Neutrophil (primary cell): ENCODE measurements around the gene PWWP2A.
A peak's percentile ranks its signal among the peaks of the same experiment; 100 is the strongest.

ENCODE experiments used
- H3K27ac ChIP-seq: fragments of 200-600 bp; sonication (generic); 2 replicates; pipeline ENCODE4 v1.5.1; 2016; ENCODE audit warnings: mild to moderate bottlenecking, moderate library complexity
- H3K27me3 ChIP-seq: fragments of 200-600 bp; sonication (generic); 2 replicates; pipeline ENCODE4 v1.6.0; 2016; ENCODE audit warnings: mild to moderate bottlenecking
- H3K36me3 ChIP-seq: fragments of 200-600 bp; sonication (generic); 2 replicates; pipeline ENCODE4 v1.5.1; 2017
- H3K4me1 ChIP-seq, 2 experiments: fragments of 200-600 bp in 1 of 2; sonication (generic) in 1 of 2; 1 replicate in 1 of 2; 2 replicates in 1 of 2; pipeline versions ENCODE4 v1.5.1 to v1.6.1; 2013 to 2016; ENCODE audit warnings: low read depth in 1 of 2, low read length in 1 of 2, mild to moderate bottlenecking in 1 of 2, moderate library complexity in 1 of 2; ENCODE audit not compliant: control insufficient read depth in 1 of 2, insufficient read depth in 1 of 2
- H3K4me3 ChIP-seq, 2 experiments: fragments of 200-600 bp in 1 of 2; sonication (generic) in 1 of 2; 1 replicate in 1 of 2; 2 replicates in 1 of 2; pipeline ENCODE4 v1.5.1; 2013 to 2016; ENCODE audit warnings: low read depth in 1 of 2, low read length in 1 of 2, mild to moderate bottlenecking in 1 of 2, moderate library complexity in 1 of 2
- H3K9me3 ChIP-seq: fragments of 200-600 bp; sonication (generic); 2 replicates; pipeline ENCODE4 v1.5.1; 2016
- TF ChIP-seq, protein P1 (sequence below): fragments of 200-600 bp; sonication (generic); IDR thresholded peaks from 2 replicates; pipeline ENCODE4 v1.5.1; 2016; ENCODE audit warnings: antibody characterized with exemption

Gene PWWP2A

DNA sequence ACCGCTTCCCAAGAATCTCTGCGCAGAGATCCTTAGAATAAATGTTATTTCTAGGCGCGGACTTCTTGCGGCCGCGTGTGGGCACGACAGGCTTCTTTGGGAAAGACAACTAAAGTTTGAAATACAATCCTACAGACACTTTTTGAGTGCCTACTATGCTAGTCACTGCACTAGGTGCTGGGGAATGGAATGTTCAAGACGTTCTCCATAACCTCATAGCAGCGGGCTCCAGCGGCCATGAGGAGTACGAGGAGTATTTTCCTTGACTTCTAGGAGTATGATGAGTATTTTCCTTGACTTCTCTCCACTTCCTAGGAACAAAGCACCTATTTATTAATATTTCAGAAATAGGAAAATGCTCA, 636 bp upstream of the PWWP2A start:
- peaks cover 28% of the 10 kb centered on the region for H3K36me3 ChIP-seq
- H3K4me3 ChIP-seq = peak overlapping the region; percentile 95 to 97
- H3K9me3 ChIP-seq = no peaks in the 10 kb centered on the region
- peaks cover 21% of the 10 kb centered on the region for H3K27me3 ChIP-seq
- H3K4me1 ChIP-seq = peaks cover 18 to 20% of the 10 kb centered on the region in 2 experiments
- TF ChIP-seq, protein P1, sequence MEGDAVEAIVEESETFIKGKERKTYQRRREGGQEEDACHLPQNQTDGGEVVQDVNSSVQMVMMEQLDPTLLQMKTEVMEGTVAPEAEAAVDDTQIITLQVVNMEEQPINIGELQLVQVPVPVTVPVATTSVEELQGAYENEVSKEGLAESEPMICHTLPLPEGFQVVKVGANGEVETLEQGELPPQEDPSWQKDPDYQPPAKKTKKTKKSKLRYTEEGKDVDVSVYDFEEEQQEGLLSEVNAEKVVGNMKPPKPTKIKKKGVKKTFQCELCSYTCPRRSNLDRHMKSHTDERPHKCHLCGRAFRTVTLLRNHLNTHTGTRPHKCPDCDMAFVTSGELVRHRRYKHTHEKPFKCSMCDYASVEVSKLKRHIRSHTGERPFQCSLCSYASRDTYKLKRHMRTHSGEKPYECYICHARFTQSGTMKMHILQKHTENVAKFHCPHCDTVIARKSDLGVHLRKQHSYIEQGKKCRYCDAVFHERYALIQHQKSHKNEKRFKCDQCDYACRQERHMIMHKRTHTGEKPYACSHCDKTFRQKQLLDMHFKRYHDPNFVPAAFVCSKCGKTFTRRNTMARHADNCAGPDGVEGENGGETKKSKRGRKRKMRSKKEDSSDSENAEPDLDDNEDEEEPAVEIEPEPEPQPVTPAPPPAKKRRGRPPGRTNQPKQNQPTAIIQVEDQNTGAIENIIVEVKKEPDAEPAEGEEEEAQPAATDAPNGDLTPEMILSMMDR = peak; percentile 14
- H3K27ac ChIP-seq = peak overlapping the region; percentile 97

DNA sequence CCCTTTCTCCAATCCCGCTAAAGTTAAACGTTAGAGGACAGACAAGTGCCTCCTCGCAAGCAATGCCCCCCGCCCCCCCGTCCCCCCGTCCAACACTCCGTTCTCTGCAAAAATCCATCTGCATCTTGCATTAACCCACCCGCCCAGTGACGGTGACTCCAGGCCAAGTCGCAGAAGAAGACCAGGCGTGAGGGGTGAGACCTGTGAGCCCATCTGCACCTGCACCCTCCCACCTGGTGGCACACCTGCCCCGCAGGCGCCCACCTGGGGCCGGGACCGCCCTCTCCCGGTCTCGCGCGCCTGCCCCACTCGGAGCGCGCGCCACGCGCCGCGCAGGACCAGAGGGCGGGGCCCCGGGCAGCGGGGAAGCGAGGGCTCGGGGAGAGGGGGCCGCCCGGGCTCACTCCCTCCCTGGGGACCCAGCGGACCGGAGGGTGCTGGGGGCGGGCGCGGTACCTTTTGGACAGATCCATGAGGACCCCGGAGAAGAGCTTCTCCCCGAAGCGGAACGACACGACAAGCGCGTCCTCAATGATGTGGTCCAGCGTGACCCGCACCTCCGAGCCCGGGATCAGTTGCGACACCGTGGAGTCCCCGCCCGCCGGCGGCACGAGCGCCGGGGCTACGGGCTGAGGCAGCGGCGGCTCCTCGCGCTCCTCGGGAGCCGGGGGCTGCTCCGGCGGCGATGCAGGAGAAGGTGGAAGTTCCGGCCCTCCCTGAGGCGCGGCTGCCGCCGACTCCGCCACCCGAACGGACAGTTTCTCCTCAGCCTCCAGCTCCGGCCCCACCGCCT, 705 bp downstream of the PWWP2A start:
- H3K9me3 ChIP-seq = no peaks in the 10 kb centered on the region
- peaks cover 18 to 20% of the 10 kb centered on the region in 2 experiments for H3K4me1 ChIP-seq
- peaks cover 38% of the 10 kb centered on the region for H3K36me3 ChIP-seq
- peak overlapping the region; percentile 95 to 97 for H3K4me3 ChIP-seq
- peak overlapping the region; percentile 97 for H3K27ac ChIP-seq
- TF ChIP-seq, protein P1 = peak; percentile 5
- peaks cover 19% of the 10 kb centered on the region for H3K27me3 ChIP-seq

DNA sequence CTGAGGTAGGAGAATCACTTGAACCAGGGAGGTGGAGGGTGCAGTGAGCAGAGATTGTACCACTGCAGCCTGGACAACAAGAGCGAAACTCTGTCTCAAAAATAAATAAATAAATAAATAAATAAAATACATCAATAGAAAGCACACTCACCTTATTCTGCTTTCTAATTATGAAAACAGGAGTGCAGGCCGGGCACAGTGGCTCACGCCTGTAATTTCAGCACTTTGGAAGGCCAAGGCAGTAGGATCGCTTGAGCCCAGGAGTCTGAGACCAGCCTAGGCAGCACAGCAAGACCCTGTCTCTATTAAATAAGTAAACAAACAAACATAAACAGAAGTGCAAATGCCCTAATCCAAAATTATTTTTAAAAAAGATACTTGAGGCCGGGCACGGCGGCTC, 2.3 kb downstream of the PWWP2A start:
- no peak overlapping the region for H3K4me3 ChIP-seq
- peaks cover 7% of the 10 kb centered on the region for H3K27me3 ChIP-seq
- no peak overlapping the region for H3K27ac ChIP-seq
- H3K9me3 ChIP-seq = no peaks in the 10 kb centered on the region
- peaks cover 53% of the 10 kb centered on the region for H3K36me3 ChIP-seq
- peaks cover 18 to 20% of the 10 kb centered on the region in 2 experiments for H3K4me1 ChIP-seq
- TF ChIP-seq, protein P1 = no peak

DNA sequence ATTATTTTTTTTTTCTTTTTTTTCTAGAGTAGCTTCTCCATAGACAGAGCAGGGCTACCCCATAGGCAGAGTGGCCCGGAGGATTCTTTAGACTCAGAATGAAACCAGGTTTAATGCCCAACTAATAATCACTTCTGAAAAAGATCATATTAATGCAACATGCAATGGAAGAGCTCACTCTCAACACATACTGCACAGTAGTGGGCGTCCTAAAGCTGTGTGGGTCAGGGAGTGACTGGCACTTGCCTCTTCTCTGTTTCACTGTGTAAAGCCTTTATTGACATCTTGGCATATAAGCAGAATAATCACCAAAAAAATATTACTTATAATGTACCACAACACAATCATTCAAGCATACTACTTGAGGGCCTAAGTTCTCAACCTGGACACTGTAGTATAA, 11.1 kb downstream of the PWWP2A start:
- H3K9me3 ChIP-seq = no peaks in the 10 kb centered on the region
- H3K27ac ChIP-seq = no peak overlapping the region
- no peak overlapping the region for H3K4me3 ChIP-seq
- TF ChIP-seq, protein P1 = no peak
- peaks cover 11 to 14% of the 10 kb centered on the region in 2 experiments for H3K4me1 ChIP-seq
- peaks cover 30% of the 10 kb centered on the region for H3K36me3 ChIP-seq
- H3K27me3 ChIP-seq = no peaks in the 10 kb centered on the region

DNA sequence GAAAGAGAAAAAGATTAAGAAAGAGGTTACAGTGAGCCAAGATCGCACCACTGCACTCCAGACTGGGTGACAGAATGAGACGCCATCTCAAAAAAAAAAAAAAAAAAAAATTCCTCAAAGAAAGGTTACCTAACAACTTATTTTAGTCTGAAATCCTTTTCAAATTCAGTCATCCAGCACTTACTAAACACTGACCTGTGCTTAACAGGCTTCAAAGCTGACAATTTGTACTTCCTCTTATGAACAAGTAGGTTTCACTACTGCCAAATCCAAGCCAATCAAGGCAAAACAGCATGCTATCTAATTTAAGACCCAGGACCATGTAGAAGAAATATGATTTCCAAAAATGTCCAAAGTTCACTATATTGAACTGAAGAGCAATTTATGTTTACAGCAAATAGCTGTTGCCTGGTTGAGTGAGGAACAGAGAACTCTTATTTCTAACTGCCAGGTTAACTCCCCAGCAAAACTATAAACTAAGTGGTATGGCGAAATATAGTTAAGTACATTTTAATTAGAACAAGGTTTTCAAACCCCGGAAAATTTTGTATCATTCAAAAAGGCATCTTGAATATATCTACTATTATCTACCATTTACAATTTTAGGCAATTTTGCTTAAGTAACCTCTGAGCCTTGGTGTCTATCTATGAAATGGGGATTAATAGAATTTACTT, 13.4 kb downstream of the PWWP2A start:
- no peaks in the 10 kb centered on the region for H3K9me3 ChIP-seq
- no peaks in the 10 kb centered on the region for H3K27me3 ChIP-seq
- H3K27ac ChIP-seq = peak overlapping the region; percentile 79
- peaks cover 30 to 32% of the 10 kb centered on the region in 2 experiments for H3K4me1 ChIP-seq
- TF ChIP-seq, protein P1 = no peak
- H3K4me3 ChIP-seq = no peak overlapping the region
- H3K36me3 ChIP-seq = peaks cover 13% of the 10 kb centered on the region
